B cell (primary cell): Measurements from ENCODE around the gene PPARD. TPM values are rescaled to one million over a fixed set of nuclear protein-coding genes. Genes with fewer than 3 reads are reported as not detected.

ENCODE experiments used
- ATAC-seq: fragments of 200-7000 bp; cut with Tn5 transposase; one replicate; pipeline ENCODE4 v1.10.0; 2021; ENCODE audit warnings: low read depth, mild to moderate bottlenecking, moderate number of reproducible peaks, moderate library complexity
- CTCF ChIA-PET: fragments of 350-600 bp; sonication (Branson Sonifier 250); formaldehyde crosslinking; loops from one replicate; lab custom pipeline; 2021; ENCODE audit warnings: antibody characterized with exemption, inconsistent platforms; lab: Charles Lee
- POLR2A ChIA-PET: fragments of 350-600 bp; sonication (Branson Sonifier 250); formaldehyde crosslinking; loops from one replicate; lab custom pipeline; 2021; ENCODE audit warnings: antibody characterized with exemption; lab: Charles Lee
- DNase-seq: peaks from one replicate; pipeline ENCODE4 v3.0.0; 2013
- H2AFZ ChIP-seq: 2 replicates; pipeline ENCODE4 v1.6.1; 2012; ENCODE audit warnings: mild to moderate bottlenecking, low read depth, low read length; ENCODE audit not compliant: insufficient read depth, poor library complexity, severe bottlenecking
- H3K27ac ChIP-seq, 2 donors: 1 replicate in 1 of 2; 2 replicates in 1 of 2; pipeline ENCODE4 v1.5.1; 2012 to 2013; ENCODE audit warnings: low read length in 2 of 2, mild to moderate bottlenecking in 2 of 2, moderate library complexity in 1 of 2
- H3K27me3 ChIP-seq, 4 experiments: fragments of 200-600 bp in 1 of 4; sonication (generic) in 1 of 4; replicated peaks in 1 of 4; 1 replicate in 2 of 4; 2 replicates in 2 of 4; pipeline versions ENCODE4 v1.6.1 to v1.7.0; 2013 to 2016; ENCODE audit warnings: low read length in 3 of 4, mild to moderate bottlenecking in 2 of 4, mixed read lengths in 1 of 4, moderate library complexity in 1 of 4; ENCODE audit not compliant: insufficient read depth in 4 of 4, control insufficient read depth in 3 of 4; ENCODE audit errors: control extremely low read depth in 1 of 4
- H3K36me3 ChIP-seq, 2 experiments: replicated peaks in 1 of 2; 1 replicate in 1 of 2; 2 replicates in 1 of 2; pipeline versions ENCODE4 v1.6.1 to v1.7.1; 2013; ENCODE audit warnings: low read length in 1 of 2; ENCODE audit not compliant: insufficient read depth in 2 of 2, control insufficient read depth in 1 of 2; ENCODE audit errors: control extremely low read depth in 1 of 2, extremely low read depth in 1 of 2
- H3K4me1 ChIP-seq, 2 donors: fragments of 200-600 bp in 1 of 2; sonication (generic) in 1 of 2; 1 replicate in 1 of 2; 2 replicates in 1 of 2; pipeline versions ENCODE4 v1.5.1 to v1.6.1; 2013 to 2017; ENCODE audit warnings: low read length in 2 of 2; ENCODE audit not compliant: control insufficient read depth in 2 of 2, insufficient read depth in 2 of 2
- H3K4me2 ChIP-seq: replicated peaks from 2 replicates; pipeline ENCODE3; 2012; ENCODE audit warnings: mild to moderate bottlenecking, low read depth, low read length; ENCODE audit not compliant: poor library complexity, severe bottlenecking
- H3K4me3 ChIP-seq, 5 experiments: fragments of 200-600 bp in 1 of 5; sonication (generic) in 1 of 5; 1 replicate in 3 of 5; 2 replicates in 2 of 5; pipeline versions ENCODE4 v1.5.1 to v1.7.0; 2011 to 2016; ENCODE audit warnings: low read length in 4 of 5, mild to moderate bottlenecking in 4 of 5, low read depth in 2 of 5, control low read depth in 1 of 5, moderate library complexity in 1 of 5; ENCODE audit not compliant: insufficient read depth in 1 of 5; ENCODE audit errors: control extremely low read depth in 1 of 5, extremely low read depth in 1 of 5
- H3K79me2 ChIP-seq: fragments of 200-600 bp; sonication (generic); one replicate; pipeline ENCODE4 v1.6.0; 2016; ENCODE audit warnings: low read length; ENCODE audit not compliant: control insufficient read depth, insufficient read depth
- H3K9ac ChIP-seq: fragments of 200-600 bp; sonication (generic); 2 replicates; pipeline ENCODE4 v1.6.1; 2017; ENCODE audit warnings: mild to moderate bottlenecking, low read length, moderate library complexity
- H3K9me3 ChIP-seq, 3 donors: one replicate each; pipeline versions ENCODE4 v1.6.1 to v1.7.1; 2013; ENCODE audit warnings: low read length in 2 of 3; ENCODE audit not compliant: control insufficient read depth in 2 of 3, insufficient read depth in 1 of 3; ENCODE audit errors: control extremely low read depth in 1 of 3
- H4K20me1 ChIP-seq: 2 replicates; pipeline ENCODE4 v1.6.0; 2012; ENCODE audit warnings: mild to moderate bottlenecking, low read length; ENCODE audit not compliant: insufficient read depth, control insufficient read depth, poor library complexity, severe bottlenecking
- H3K27ac Mint-ChIP-seq: one replicate; pipeline ENCODE4 v1.8.0; 2021; ENCODE audit warnings: mixed read lengths
- H3K27me3 Mint-ChIP-seq: one replicate; pipeline ENCODE4 v1.8.0; 2021; ENCODE audit warnings: mixed read lengths
- H3K4me1 Mint-ChIP-seq: one replicate; pipeline ENCODE4 v1.8.0; 2021; ENCODE audit warnings: mixed read lengths
- H3K4me3 Mint-ChIP-seq: one replicate; pipeline ENCODE4 v1.8.0; 2021; ENCODE audit warnings: mixed read lengths
- H3K9me3 Mint-ChIP-seq: one replicate; pipeline ENCODE4 v1.8.0; 2022; ENCODE audit warnings: mixed read lengths; ENCODE audit not compliant: insufficient read depth
- EZH2 ChIP-seq: IDR thresholded peaks from 2 replicates; pipeline ENCODE4 v1.6.1; 2012; ENCODE audit warnings: borderline replicate concordance, low read depth, mild to moderate bottlenecking, moderate library complexity, low read length; ENCODE audit not compliant: insufficient read depth, poor library complexity, severe bottlenecking
- WGBS: methylation state at CpG from one replicate; pipeline ENCODE4 v1.1.5; 2013; ENCODE audit warnings: missing lambda C conversion rate; ENCODE audit not compliant: insufficient coverage; 5-methylcytosine and 5-hydroxymethylcytosine counted together
- intact Hi-C: fragments of 100-400 bp; cut with micrococcal nuclease; formaldehyde crosslinking; loops from one replicate; pipeline ENCODE4 v1.10.0; 2022
- polyA plus RNA-seq: library from polyadenylated mRNA; depleted of rRNA; stranded (reverse); fragments of >200 nt; gene quantifications from 2 replicates; pipeline ENCODE4 v1.2.3, GENCODE V29; 2012
- total RNA-seq, 2 donors: library from RNA; stranded (reverse); fragments of 120-200 nt in 1 of 2; gene quantifications; 1 replicate in 1 of 2; 2 replicates in 1 of 2; pipeline versions ENCODE4 v1.2.3 to v1.2.4, GENCODE V29; 2013 to 2022
- TF ChIP-seq, protein P1 (sequence below): fragments of 200-600 bp; IDR thresholded peaks from one replicate; pipeline ENCODE4 v1.8.0; 2022; ENCODE audit warnings: antibody characterized with exemption, mild to moderate bottlenecking

Gene PPARD
- total and polyA plus RNA-seq, 2 donors (not counting 1 experiment from before 2014, with no cell fraction given) = 37.9 to 38.9 TPM

DNA sequence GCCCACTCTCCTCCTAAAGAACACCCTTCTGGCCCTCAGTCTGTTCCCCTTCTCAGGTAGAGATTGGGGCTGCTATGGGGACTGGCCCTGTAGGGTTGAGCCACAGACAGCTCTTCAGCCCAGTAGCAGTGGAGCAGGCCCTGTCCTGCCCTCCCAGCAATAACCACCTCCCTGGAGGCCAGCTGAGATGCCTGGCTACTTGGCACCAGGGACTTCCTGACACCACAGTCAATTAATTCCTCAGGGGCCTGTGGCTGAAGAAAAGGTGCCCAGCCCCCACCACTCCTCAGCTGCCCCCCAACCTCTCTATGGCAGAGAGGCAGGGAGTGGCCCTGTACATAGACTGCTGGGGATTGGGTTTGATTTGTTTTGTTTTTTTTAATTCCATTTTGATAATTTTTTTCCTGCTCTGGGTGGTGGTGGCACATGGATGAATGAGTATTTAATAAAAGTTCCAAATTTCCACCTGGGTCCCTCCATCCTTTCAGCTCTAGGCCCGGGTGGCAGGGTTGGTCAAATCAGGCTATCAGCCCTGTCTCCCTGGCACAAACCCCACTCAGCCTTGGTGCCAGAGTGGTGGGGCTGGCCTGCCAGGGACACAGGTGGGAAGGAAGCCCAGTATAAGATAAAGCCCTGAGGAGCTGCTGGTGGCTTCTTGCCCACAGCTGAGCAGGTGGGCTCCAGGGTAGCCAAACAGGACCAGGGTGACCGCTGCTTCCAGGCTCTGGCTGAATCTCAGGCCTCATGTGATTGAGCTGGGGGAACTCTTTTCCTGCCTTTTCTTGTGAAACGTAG, 46.6 kb upstream of the PPARD start:
- peaks cover 0 to 45% of the 10 kb centered on the region in 2 experiments for H3K36me3 ChIP-seq

More for the DNA sequence above, 46.6 kb upstream of the PPARD start:
- intact Hi-C loops = no loop called here
- 100% methylated on average over 1 of the region's 3 CpGs for WGBS
- Mint-ChIP-seq H3K27me3 (no peaks in the 10 kb centered on the region), H3K4me3 (no peak overlapping the region), H3K9me3 (no peaks in the 10 kb centered on the region), H3K27ac (no peak overlapping the region), H3K4me1 (peaks cover 41% of the 10 kb centered on the region)
- ChIA-PET CTCF (interaction anchor here (0.5 to 13.2 kb wide), 24 partner anchors 10 to 441 kb away, joined by 3 to 301 read pairs (median 8); partner anchors contain the start of genes ARMC12, FANCE, PPARD and RPL10A), POLR2A (no interaction called here)
- H3K4me1 ChIP-seq = peaks cover 32 to 43% of the 10 kb centered on the region in 2 donors
- H3K9me3 ChIP-seq = no peaks in the 10 kb centered on the region
- DNase-seq = no peak
- no peak overlapping the region for H3K27ac ChIP-seq
- H3K79me2 ChIP-seq = peaks cover 31% of the 10 kb centered on the region
- H2AFZ ChIP-seq = no peak overlapping the region
- no peak overlapping the region for H3K4me3 ChIP-seq
- H3K9ac ChIP-seq = no peak overlapping the region
- no peak for ATAC-seq
- no peak for TF ChIP-seq EZH2
- TF ChIP-seq, protein P1, sequence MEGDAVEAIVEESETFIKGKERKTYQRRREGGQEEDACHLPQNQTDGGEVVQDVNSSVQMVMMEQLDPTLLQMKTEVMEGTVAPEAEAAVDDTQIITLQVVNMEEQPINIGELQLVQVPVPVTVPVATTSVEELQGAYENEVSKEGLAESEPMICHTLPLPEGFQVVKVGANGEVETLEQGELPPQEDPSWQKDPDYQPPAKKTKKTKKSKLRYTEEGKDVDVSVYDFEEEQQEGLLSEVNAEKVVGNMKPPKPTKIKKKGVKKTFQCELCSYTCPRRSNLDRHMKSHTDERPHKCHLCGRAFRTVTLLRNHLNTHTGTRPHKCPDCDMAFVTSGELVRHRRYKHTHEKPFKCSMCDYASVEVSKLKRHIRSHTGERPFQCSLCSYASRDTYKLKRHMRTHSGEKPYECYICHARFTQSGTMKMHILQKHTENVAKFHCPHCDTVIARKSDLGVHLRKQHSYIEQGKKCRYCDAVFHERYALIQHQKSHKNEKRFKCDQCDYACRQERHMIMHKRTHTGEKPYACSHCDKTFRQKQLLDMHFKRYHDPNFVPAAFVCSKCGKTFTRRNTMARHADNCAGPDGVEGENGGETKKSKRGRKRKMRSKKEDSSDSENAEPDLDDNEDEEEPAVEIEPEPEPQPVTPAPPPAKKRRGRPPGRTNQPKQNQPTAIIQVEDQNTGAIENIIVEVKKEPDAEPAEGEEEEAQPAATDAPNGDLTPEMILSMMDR = no peak
- no peaks in the 10 kb centered on the region for H4K20me1 ChIP-seq
- H3K27me3 ChIP-seq = no peaks in the 10 kb centered on the region
- H3K4me2 ChIP-seq = no peak overlapping the region
